Mucosa of descending colon (tissue), 3 donors: ENCODE measurements around the gene CTNND2. TPM values are rescaled to one million over a fixed set of nuclear protein-coding genes. Genes with fewer than 3 reads are reported as not detected.
"Not testable (repeated sequence)": the region's sequence is repeated elsewhere in the genome, so short reads cannot be mapped to it uniquely, and the experiment has no call there.

Experiments used
- ATAC-seq: fragments of 200-7000 bp; cut with Tn5 transposase; one replicate; pipeline ENCODE4 v1.9.1; 2020; ENCODE audit warnings: mild to moderate bottlenecking, moderate library complexity
- DNase-seq, 3 donors: peaks; one replicate each; pipeline ENCODE4 v3.0.0-alpha.2; 2020
- H3K36me3 ChIP-seq: fragments of 200-600 bp; one replicate; pipeline ENCODE4 v1.8.0; 2021; ENCODE audit warnings: low read depth, mild to moderate bottlenecking
- H3K4me1 ChIP-seq: fragments of 200-600 bp; one replicate; pipeline ENCODE4 v1.8.0; 2021; ENCODE audit warnings: low read depth, mild to moderate bottlenecking
- H3K4me3 ChIP-seq: fragments of 200-600 bp; one replicate; pipeline ENCODE4 v1.8.0; 2021; ENCODE audit warnings: mild to moderate bottlenecking
- H3K9me3 ChIP-seq: fragments of 200-600 bp; one replicate; pipeline ENCODE4 v1.8.0; 2021; ENCODE audit warnings: mild to moderate bottlenecking
- intact Hi-C, 2 donors: fragments of 100-400 bp; cut with DNase I in 1 of 2; cut with micrococcal nuclease in 1 of 2; formaldehyde crosslinking; loops; one replicate each; pipeline versions ENCODE4 v1.11.0 to v1.11.1; 2022; cut with DNase I, micrococcal nuclease
- total RNA-seq, 3 donors: library from RNA; stranded (reverse); fragmentation: NEBNext Ultra II Directional in 2 of 3; extraction: Animal tissue kit (Norgen Biotek cat#: 25700) in 2 of 3; gene quantifications; one replicate each; pipeline versions ENCODE4 v1.2.1 to v1.2.4, GENCODE V29; 2021 to 2023
- TF ChIP-seq, protein P1 (sequence below): fragments of 200-600 bp; IDR thresholded peaks from one replicate; pipeline ENCODE4 v1.8.0; 2022; ENCODE audit warnings: antibody characterized with exemption, mild to moderate bottlenecking
- donor health status: DM: no; HTN: no; CAD: no; lungs with moderate emphysema.
- donor health status: DM: no; HTN: no; CAD: no.
- donor health status: DM: no; HTN: yes; CAD: no.

Gene CTNND2
- total RNA-seq, 3 donors from 2014 or later, result 0.70 to 3.4 (median 0.81) TPM

DNA sequence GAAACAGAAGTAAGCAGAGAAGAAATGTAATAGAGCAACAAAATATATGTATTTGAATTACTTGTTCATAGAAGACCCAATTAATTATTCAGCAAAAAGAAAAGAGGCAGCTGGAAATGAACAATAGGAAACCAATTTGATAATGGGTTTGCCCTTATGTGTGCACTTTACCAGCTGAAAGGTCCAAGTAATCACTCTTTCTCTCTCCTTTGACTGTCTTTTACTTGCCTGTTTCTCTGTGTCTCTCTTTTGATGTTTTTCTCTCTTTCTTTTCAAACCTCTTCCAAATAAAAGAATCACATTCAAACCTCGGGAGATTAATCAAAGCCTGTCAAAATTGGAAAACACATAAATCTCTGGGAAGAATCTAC lies 51.5 kb downstream of the CTNND2 start:
- Histone ChIP-seq H3K4me3 (no peak overlapping the region), H3K36me3 (no peaks in the 10 kb centered on the region), H3K9me3 (no peaks in the 10 kb centered on the region), H3K4me1 (no peaks in the 10 kb centered on the region)
- TF ChIP-seq, protein P1, sequence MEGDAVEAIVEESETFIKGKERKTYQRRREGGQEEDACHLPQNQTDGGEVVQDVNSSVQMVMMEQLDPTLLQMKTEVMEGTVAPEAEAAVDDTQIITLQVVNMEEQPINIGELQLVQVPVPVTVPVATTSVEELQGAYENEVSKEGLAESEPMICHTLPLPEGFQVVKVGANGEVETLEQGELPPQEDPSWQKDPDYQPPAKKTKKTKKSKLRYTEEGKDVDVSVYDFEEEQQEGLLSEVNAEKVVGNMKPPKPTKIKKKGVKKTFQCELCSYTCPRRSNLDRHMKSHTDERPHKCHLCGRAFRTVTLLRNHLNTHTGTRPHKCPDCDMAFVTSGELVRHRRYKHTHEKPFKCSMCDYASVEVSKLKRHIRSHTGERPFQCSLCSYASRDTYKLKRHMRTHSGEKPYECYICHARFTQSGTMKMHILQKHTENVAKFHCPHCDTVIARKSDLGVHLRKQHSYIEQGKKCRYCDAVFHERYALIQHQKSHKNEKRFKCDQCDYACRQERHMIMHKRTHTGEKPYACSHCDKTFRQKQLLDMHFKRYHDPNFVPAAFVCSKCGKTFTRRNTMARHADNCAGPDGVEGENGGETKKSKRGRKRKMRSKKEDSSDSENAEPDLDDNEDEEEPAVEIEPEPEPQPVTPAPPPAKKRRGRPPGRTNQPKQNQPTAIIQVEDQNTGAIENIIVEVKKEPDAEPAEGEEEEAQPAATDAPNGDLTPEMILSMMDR, result no peak
- DNase-seq, result no peak
- intact Hi-C loops, result no loop called here
- no peak for ATAC-seq

DNA sequence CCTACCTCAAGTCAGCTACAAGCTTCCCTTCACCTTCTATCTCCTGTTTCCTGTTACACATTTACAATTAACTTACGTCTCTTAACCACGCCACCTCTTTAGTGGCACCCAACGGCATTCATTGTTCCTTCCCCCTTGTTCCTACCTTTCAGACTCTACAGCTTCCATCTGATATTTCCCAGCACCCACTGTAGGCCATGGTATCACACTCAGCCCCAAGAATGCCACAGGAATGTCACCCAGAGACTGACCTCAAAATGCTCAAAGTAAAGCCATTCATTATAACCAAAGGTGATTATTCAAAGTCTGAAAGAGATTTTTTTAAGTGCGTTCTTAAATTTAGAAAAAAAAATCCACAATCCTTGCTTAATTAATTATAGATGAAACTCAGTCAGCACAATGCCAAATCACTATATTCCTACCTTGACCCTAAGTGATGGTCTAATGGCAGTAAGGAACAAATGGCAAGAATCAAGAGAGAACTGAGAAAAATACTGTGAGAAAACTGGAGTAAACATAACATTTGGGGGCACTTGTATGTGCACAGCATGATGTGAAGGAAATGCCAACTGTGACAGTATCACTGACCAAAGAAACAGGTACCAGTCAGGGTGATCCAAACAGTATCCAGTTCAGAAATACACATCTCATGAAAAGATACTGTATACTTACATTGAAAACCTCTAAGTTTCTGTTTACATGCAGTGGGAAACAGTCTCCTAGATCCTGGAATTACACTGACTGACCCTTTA lies 52.1 kb downstream of the CTNND2 start:
- TF ChIP-seq, protein P1, result no peak
- Histone ChIP-seq H3K4me1 (no peaks in the 10 kb centered on the region), H3K4me3 (no peak overlapping the region), H3K9me3 (no peaks in the 10 kb centered on the region), H3K36me3 (no peaks in the 10 kb centered on the region)
- DNase-seq (no peak), ATAC-seq (no peak)
- intact Hi-C loops, result no loop called here

DNA sequence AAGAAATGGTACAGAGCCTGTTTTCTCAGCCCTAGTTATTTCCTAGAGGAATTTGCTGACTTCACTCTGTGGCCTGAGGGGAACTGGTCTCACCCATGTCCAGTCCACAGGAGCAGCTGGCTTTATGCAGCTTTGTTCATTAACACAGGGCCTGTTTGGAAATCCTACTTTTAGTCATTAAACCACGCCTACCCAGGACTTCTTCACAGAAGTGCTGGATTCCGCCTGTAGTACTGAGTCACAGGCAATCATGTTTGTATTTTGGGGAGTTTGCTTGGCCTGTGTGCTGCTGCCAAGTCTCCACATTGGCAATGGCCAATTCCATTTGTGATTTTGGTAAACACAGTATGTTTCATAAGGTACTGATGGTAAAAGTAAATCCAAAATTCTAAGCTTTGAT lies 52.8 kb downstream of the CTNND2 start:
- TF ChIP-seq, protein P1, result no peak
- H3K36me3 ChIP-seq, result no peaks in the 10 kb centered on the region
- no peaks in the 10 kb centered on the region for H3K9me3 ChIP-seq
- no peak overlapping the region for H3K4me3 ChIP-seq
- no peaks in the 10 kb centered on the region for H3K4me1 ChIP-seq
- intact Hi-C loops, result no loop called here
- DNase-seq (no peak), ATAC-seq (no peak)

DNA sequence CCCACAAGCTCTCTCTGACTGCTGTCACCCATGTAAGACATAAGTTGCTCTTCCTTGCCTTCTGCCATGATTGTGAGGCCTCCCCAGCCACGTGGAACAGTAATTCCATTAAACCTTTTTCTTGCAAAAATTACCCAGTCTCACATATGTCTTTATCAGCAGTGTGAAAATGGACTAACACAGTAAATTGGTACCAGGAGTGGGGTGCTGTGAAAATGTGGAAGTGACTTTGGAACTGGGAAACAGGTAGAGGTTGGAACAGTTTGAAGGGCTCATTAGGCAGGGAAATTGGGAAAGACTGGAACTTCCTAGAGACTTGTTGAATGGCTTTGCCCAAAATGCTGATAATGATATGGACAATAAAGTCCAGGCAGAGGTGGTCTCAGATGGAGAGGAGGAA lies 75.7 kb downstream of the CTNND2 start:
- intact Hi-C loops, result loop anchor here in 1 of 2 donors (10.0 kb wide), 1 partner anchor 864 kb away; no protein-coding TSS in a partner anchor
- not testable (repeated sequence) for H3K4me3 ChIP-seq, H3K36me3 ChIP-seq, DNase-seq, H3K4me1 ChIP-seq, ATAC-seq
- H3K9me3 ChIP-seq, result peaks cover 29% of the 10 kb centered on the region

DNA sequence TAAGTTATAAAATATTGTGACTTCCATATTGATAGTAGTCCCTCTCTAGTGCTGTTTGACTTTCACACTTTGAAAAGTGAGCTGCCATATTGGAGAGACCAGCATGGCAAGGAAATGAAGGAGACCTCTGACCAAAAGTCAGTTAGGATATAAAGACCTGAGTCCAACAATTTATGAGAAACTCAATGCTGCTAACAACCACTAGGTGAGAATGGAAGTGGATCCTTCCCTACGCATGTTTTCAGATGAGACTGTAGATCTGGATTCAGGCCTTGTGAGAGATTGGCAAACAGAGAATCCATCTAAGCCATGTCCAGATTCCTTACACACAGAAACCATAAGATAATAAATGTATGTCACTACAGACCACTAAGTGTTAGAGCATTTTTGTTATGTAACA lies 81.6 kb downstream of the CTNND2 start:
- Histone ChIP-seq H3K9me3 (peaks cover under 1% of the 10 kb centered on the region), H3K4me1 (no peaks in the 10 kb centered on the region), H3K4me3 (no peak overlapping the region), H3K36me3 (no peaks in the 10 kb centered on the region)
- intact Hi-C loops, result loop anchor here in 1 of 2 donors (10.0 kb wide), 1 partner anchor 858 kb away; no protein-coding TSS in a partner anchor
- DNase-seq (no peak), ATAC-seq (no peak)
- TF ChIP-seq, protein P1, result no peak

DNA sequence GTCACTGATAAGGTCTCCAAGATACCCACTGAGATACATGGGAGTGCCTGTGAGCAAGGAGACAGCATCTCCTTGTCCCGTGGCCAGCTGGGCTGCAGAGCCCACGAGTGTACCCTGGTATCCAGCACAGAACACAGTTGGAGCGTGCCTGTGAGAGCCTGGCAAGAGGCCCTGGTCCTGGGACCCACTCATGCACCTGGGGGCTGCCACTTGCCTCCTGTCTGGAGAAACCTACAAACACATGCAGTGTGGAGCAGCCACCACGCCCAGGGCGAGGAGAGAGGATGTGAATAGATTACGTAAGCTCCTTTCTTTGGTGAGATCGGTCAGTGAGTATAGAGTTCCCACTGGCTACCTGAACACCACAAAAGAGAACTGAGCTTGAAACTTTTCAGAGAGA lies 88.3 kb downstream of the CTNND2 start:
- Histone ChIP-seq H3K9me3 (no peaks in the 10 kb centered on the region), H3K4me1 (no peaks in the 10 kb centered on the region), H3K4me3 (no peak overlapping the region), H3K36me3 (no peaks in the 10 kb centered on the region)
- DNase-seq (no peak), ATAC-seq (no peak)
- intact Hi-C loops, result no loop called here
- TF ChIP-seq, protein P1, result no peak
